LNCAP (cell line): ENCODE data around the gene CACNA1C.

Experiments used
- CTCF ChIP-seq: fragments of 450-650 bp; IDR thresholded peaks from 2 replicates; pipeline ENCODE4 v1.5.1; 2017; ENCODE audit warnings: mild to moderate bottlenecking

CACNA1C gene

GRCh38 chr12:2535583-2536204 is 482.9 kb downstream of the CACNA1C start:
- no peak for TF ChIP-seq CTCF

- no peak for TF ChIP-seq CTCF
Measured at GRCh38 chr12:2536724-2537123, 483.9 kb downstream of the CACNA1C start.

GRCh38 chr12:2537868-2538541 is 485.2 kb downstream of the CACNA1C start:
- no peak for TF ChIP-seq CTCF

- TF ChIP-seq CTCF = no peak
Measured at GRCh38 chr12:2539938-2540337, 487.2 kb downstream of the CACNA1C start.

- no peak for TF ChIP-seq CTCF
Measured at GRCh38 chr12:2540535-2540941, 487.8 kb downstream of the CACNA1C start.

- TF ChIP-seq CTCF = no peak
Measured at GRCh38 chr12:2541631-2542204, 488.9 kb downstream of the CACNA1C start.

- no peak for TF ChIP-seq CTCF
Measured at GRCh38 chr12:2543801-2544200, 491.0 kb downstream of the CACNA1C start.
